ENCODE results near the gene ANKRD37.

Gene ANKRD37

DNA sequence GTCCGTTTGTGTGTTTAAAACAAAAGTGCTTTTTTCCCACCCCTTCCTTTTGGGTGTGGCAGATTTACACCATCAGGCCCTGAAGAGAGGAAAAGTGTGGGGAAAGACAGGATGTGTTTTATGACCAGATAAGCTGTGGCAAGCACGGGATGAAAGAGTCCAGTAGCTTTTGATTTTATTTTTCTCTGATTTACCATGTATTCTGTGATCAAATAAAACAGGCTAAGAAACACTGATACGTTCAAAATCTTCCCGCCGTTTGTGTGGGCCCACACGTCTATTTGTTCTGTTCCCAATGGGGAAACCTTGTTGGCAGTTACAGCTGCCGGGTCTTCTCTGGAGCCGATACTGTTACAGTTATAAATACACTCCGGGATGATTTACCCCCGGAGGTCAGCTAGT is 11.7 kb upstream of the ANKRD37 start:
- DNase-seq (ENCODE audit: extremely low read depth, insufficient read length), result no peak
- Histone ChIP-seq H3K4me3 (replicated peaks; ENCODE audit: low read depth, low read length) (no peak overlapping the region), H3K36me3 (ENCODE audit: control insufficient read depth, insufficient read depth, low read length) (peaks cover 6% of the 10 kb centered on the region), H3K27me3 (replicated peaks; ENCODE audit: control insufficient read depth, insufficient read depth, low read length) (no peaks in the 10 kb centered on the region)
- TF ChIP-seq CTCF (IDR thresholded peaks at IDR 0.05; ENCODE audit: insufficient read depth, low read length, poor library complexity, severe bottlenecking), result no peak

DNA sequence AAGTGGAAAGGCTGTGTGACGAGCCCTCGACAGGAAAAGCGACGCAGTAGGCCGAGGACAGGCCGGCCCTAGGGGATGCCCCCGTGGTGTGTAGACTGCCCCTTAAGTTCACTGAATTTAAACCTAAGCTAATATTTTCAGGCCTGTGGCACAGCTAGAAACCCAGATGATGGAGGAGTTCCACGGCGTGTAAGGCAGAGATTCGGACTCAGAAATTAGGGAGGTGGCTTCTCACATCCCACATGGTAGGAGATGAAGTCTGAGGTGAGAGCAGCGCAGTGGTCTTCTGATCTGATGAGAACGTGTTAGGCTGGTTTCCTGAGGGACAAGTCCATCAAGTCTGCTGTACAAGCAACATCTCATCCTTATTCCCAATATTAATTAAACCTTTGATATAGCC is 8.7 kb upstream of the ANKRD37 start:
- no peak overlapping the region for H3K4me3 ChIP-seq (replicated peaks; ENCODE audit: low read depth, low read length)
- H3K27me3 ChIP-seq (replicated peaks; ENCODE audit: control insufficient read depth, insufficient read depth, low read length), result no peaks in the 10 kb centered on the region
- peaks cover 6% of the 10 kb centered on the region for H3K36me3 ChIP-seq (ENCODE audit: control insufficient read depth, insufficient read depth, low read length)
- no peak for DNase-seq (ENCODE audit: extremely low read depth, insufficient read length)
- no peak for TF ChIP-seq CTCF (IDR thresholded peaks at IDR 0.05; ENCODE audit: insufficient read depth, low read length, poor library complexity, severe bottlenecking)

DNA sequence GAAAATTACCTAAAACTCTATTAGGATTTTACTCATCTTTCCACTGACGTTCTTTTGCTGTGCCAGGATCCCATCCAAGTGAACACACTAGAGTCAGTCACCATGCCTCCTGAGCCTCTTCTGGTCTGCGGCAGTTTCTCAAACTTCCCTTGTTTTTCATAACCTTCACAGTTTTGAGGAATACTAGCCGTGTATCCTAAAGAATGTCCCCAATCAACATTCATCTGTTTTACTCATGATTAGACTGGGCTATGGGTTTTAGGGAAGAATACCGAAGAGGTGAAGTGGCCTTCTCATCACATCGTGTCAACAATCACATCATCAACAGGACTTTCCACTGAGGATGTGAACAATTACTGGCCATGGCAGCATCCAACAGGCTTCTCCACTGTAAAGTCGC is 5.7 kb upstream of the ANKRD37 start:
- H3K27me3 ChIP-seq (replicated peaks; ENCODE audit: control insufficient read depth, insufficient read depth, low read length), result no peaks in the 10 kb centered on the region
- no peak for TF ChIP-seq CTCF (IDR thresholded peaks at IDR 0.05; ENCODE audit: insufficient read depth, low read length, poor library complexity, severe bottlenecking)
- no peak for DNase-seq (ENCODE audit: extremely low read depth, insufficient read length)

DNA sequence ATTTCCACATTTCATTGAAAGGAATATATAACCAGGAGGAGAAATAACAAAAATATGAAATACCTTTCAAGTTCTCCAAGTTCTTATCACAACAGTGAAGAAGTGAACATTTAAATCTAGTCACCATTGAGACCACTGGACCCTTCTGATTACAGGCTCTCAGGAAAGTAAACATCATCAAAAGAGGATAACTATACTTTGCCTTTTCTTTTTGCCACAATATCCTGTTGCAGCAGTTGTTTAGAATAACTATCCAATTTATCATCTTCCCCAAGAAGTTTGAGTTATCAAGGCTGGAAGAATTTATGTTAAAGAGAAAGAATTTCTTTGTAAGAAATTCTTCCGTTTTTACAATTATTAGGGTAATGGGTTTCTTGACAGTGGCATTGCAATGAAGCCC is 4.5 kb upstream of the ANKRD37 start:
- no peak for DNase-seq (ENCODE audit: extremely low read depth, insufficient read length)
- Histone ChIP-seq H3K36me3 (ENCODE audit: control insufficient read depth, insufficient read depth, low read length) (no peaks in the 10 kb centered on the region), H3K27me3 (replicated peaks; ENCODE audit: control insufficient read depth, insufficient read depth, low read length) (no peaks in the 10 kb centered on the region), H3K4me3 (replicated peaks; ENCODE audit: low read depth, low read length) (no peak overlapping the region)
- TF ChIP-seq CTCF (IDR thresholded peaks at IDR 0.05; ENCODE audit: insufficient read depth, low read length, poor library complexity, severe bottlenecking), result no peak

More for the DNA sequence above, 5.7 kb upstream of the ANKRD37 start:
- H3K4me3 ChIP-seq (replicated peaks; ENCODE audit: low read depth, low read length), result no peak overlapping the region
- no peaks in the 10 kb centered on the region for H3K36me3 ChIP-seq (ENCODE audit: control insufficient read depth, insufficient read depth, low read length)

- H3K27me3 ChIP-seq (replicated peaks; ENCODE audit: control insufficient read depth, insufficient read depth, low read length), result no peaks in the 10 kb centered on the region
- H3K36me3 ChIP-seq (ENCODE audit: control insufficient read depth, insufficient read depth, low read length), result no peaks in the 10 kb centered on the region
- peak overlapping the region; percentile 84 for H3K4me3 ChIP-seq (replicated peaks; ENCODE audit: low read depth, low read length)
- DNase-seq (ENCODE audit: extremely low read depth, insufficient read length), result no peak
- no peak for TF ChIP-seq CTCF (IDR thresholded peaks at IDR 0.05; ENCODE audit: insufficient read depth, low read length, poor library complexity, severe bottlenecking)
Measured at GRCh38 chr4:185394568-185395237, 1.9 kb upstream of the ANKRD37 start.

All from GM06990 (cell line).